ENCODE results near the gene C22orf15. TPM values are rescaled to one million over a fixed set of nuclear protein-coding genes. Genes with fewer than 3 reads are reported as not detected.

C22orf15 gene
- total RNA-seq, 1 donor from 2014 or later, result not detected

- Histone ChIP-seq H3K4me3 (ENCODE audit: low read depth, low read length) (peak overlapping the region; percentile 2), H3K27me3 (ENCODE audit: control insufficient read depth, insufficient read depth, low read length) (no peaks in the 10 kb centered on the region), H3K36me3 (ENCODE audit: control insufficient read depth, insufficient read depth, low read length) (no peaks in the 10 kb centered on the region)
- no peak for TF ChIP-seq CTCF (IDR thresholded peaks at IDR 0.05; ENCODE audit: insufficient read depth, low read length, severe bottlenecking)
- DNase-seq (ENCODE audit: low read depth) (no peak), FAIRE-seq (no peak)
Observed at GRCh38 chr22:23749841-23750301, 12.9 kb upstream of the C22orf15 start.

GRCh38 chr22:23750367-23750713 is 12.4 kb upstream of the C22orf15 start:
- Histone ChIP-seq H3K4me3 (ENCODE audit: low read depth, low read length) (peak overlapping the region; percentile 70), H3K36me3 (ENCODE audit: control insufficient read depth, insufficient read depth, low read length) (no peaks in the 10 kb centered on the region), H3K27me3 (ENCODE audit: control insufficient read depth, insufficient read depth, low read length) (no peaks in the 10 kb centered on the region)
- no peak for TF ChIP-seq CTCF (IDR thresholded peaks at IDR 0.05; ENCODE audit: insufficient read depth, low read length, severe bottlenecking)
- no peak for FAIRE-seq
- DNase-seq (ENCODE audit: low read depth), result no peak

GRCh38 chr22:23750714-23751440 is 11.9 kb upstream of the C22orf15 start, which contains the start of gene ZNF70:
Gene ZNF70, minus strand, starts transcription at chr22:23751112. Its CDS starts 5,972 bp downstream, at chr22:23745140.
- Histone ChIP-seq H3K4me3 (ENCODE audit: low read depth, low read length) (peak within 1 kb of the TSS; percentile 70), H3K36me3 (ENCODE audit: control insufficient read depth, insufficient read depth, low read length) (no peaks in the 10 kb centered on the region), H3K27me3 (ENCODE audit: control insufficient read depth, insufficient read depth, low read length) (no peaks in the 10 kb centered on the region)
- TF ChIP-seq CTCF (IDR thresholded peaks at IDR 0.05; ENCODE audit: insufficient read depth, low read length, severe bottlenecking), result no peak
- FAIRE-seq (no peak), DNase-seq (ENCODE audit: low read depth) (peak; percentile 65)

- no peak for TF ChIP-seq CTCF (IDR thresholded peaks at IDR 0.05; ENCODE audit: insufficient read depth, low read length, severe bottlenecking)
- no peaks in the 10 kb centered on the region for H3K36me3 ChIP-seq (ENCODE audit: control insufficient read depth, insufficient read depth, low read length)
- FAIRE-seq, result no peak
- peak overlapping the region; percentile 70 for H3K4me3 ChIP-seq (ENCODE audit: low read depth, low read length)
- peak; percentile 11 for DNase-seq (ENCODE audit: low read depth)
- no peaks in the 10 kb centered on the region for H3K27me3 ChIP-seq (ENCODE audit: control insufficient read depth, insufficient read depth, low read length)
Observed at GRCh38 chr22:23751441-23751996, 11.3 kb upstream of the C22orf15 start.

GRCh38 chr22:23752090-23752691 is 10.6 kb upstream of the C22orf15 start:
- no peak for FAIRE-seq
- TF ChIP-seq CTCF (IDR thresholded peaks at IDR 0.05; ENCODE audit: insufficient read depth, low read length, severe bottlenecking), result no peak
- no peak for DNase-seq (ENCODE audit: low read depth)
- Histone ChIP-seq H3K36me3 (ENCODE audit: control insufficient read depth, insufficient read depth, low read length) (no peaks in the 10 kb centered on the region), H3K4me3 (ENCODE audit: low read depth, low read length) (no peak overlapping the region), H3K27me3 (ENCODE audit: control insufficient read depth, insufficient read depth, low read length) (no peaks in the 10 kb centered on the region)

Measured in bronchial epithelial cell (primary cell).